ENCODE data around the gene SMIM12.

The SMIM12 gene

DNA sequence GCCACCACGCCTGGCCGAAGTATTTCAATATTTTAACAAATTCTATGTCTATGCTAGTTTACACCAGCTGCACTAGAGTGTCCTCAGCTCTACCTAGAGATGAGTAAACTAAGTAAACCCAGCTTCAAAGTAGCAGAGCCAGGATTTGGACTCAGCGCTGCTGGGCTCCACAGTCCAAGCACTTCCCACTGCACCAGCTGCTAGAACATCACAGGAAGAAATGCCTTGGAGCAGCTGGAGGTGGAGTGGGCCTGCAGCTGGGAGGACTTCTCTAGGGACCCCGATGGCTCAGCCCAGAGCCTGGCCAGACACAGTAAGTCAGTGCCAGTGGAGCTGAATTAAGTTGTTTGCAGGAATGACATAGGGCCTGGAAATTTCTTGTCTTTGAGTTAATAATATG is 10.2 kb upstream of the SMIM12 start:
- H3K4me3 ChIP-seq (ENCODE audit: low read depth, low read length), result no peak overlapping the region
- TF ChIP-seq, protein P1, sequence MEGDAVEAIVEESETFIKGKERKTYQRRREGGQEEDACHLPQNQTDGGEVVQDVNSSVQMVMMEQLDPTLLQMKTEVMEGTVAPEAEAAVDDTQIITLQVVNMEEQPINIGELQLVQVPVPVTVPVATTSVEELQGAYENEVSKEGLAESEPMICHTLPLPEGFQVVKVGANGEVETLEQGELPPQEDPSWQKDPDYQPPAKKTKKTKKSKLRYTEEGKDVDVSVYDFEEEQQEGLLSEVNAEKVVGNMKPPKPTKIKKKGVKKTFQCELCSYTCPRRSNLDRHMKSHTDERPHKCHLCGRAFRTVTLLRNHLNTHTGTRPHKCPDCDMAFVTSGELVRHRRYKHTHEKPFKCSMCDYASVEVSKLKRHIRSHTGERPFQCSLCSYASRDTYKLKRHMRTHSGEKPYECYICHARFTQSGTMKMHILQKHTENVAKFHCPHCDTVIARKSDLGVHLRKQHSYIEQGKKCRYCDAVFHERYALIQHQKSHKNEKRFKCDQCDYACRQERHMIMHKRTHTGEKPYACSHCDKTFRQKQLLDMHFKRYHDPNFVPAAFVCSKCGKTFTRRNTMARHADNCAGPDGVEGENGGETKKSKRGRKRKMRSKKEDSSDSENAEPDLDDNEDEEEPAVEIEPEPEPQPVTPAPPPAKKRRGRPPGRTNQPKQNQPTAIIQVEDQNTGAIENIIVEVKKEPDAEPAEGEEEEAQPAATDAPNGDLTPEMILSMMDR (IDR thresholded peaks at IDR 0.05; ENCODE audit: low read depth, low read length), result no peak
- no peak for DNase-seq (ENCODE audit: low read depth, low spot score)
- in situ Hi-C loops (cut with HindIII; ENCODE audit: low sequenced_read_pairs), result no loop called here

DNA sequence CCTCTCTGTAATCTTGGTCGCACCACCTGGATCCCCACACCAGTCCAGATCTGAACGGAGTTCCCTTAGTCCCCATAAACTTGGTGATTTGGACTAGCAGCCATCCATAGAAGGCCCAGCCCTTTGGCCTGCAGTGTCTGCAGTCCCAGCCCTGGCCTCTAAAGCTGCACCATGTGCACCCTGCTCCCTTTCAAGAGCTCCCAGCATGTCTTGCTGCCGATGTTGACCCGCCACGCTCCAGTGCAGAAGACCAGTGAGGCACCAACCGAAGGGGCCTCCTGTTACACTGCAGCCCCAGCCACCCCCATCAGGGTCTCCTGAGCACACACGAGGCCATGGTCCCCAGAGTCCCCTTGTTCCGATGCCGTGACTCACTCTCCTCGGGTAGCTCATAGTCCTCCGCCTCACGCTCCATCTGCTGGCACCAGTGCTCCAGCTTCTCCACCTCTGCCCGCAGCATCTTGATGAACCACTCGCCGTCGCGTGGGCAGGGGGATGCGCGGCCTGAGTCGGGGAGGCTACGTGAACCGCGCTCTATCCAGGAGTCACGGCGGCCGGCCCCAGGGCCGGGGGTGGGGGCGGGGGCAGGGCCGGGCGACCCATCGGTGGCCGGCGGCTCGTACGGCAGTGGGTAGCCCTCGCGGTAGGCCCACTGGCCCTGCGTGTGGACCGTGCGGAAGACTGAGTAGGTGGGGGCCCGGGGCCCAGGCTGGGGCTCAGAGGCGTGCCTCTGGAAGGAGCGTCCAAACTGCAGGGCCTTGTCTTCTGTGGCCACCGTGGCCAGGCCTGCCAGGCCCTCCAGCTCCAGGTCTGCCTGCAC is 8.9 kb upstream of the SMIM12 start:
- no peak for DNase-seq (ENCODE audit: low read depth, low spot score)
- H3K4me3 ChIP-seq (ENCODE audit: low read depth, low read length), result no peak overlapping the region
- in situ Hi-C loops (cut with HindIII; ENCODE audit: low sequenced_read_pairs), result no loop called here
- TF ChIP-seq, protein P1 (IDR thresholded peaks at IDR 0.05; ENCODE audit: low read depth, low read length), result no peak

DNA sequence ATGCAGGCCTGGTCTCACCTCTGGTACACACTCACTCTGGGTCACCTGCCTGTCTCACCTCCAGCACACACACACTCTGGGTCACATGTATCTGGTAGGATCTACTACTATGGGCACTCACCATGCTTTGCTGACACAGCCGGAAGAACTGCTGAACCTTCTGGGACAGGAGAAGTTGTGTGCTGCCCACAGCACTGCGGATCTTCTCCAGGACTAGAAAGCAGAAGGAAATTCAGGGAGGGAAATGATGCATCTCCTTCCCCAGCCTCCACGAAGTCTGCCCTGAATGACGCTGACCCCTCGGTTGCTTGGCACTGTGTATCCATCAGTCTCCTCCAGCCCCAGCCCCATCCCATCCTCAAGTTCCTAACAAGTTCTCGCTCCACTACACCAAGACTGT is 7.9 kb upstream of the SMIM12 start:
- no peak for DNase-seq (ENCODE audit: low read depth, low spot score)
- TF ChIP-seq, protein P1 (IDR thresholded peaks at IDR 0.05; ENCODE audit: low read depth, low read length), result no peak
- H3K4me3 ChIP-seq (ENCODE audit: low read depth, low read length), result no peak overlapping the region
- in situ Hi-C loops (cut with HindIII; ENCODE audit: low sequenced_read_pairs), result no loop called here

DNA sequence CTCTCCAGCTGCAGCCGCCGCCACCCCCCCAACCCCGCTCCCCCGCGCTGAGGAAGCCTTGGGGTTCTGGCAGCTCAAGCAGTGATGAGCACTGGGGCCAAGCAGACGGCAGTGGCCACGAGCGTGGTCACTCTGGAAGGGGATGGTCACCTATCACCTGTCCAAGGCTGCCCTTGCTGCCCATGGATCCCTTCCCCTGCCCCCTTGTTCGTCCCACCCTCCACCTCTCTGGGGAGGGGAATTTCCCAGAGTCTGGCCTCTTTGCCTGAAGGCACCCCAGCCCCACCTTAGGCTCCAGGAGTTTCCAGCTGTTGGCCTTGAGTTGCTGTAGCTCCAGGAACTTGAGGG is 7.2 kb upstream of the SMIM12 start:
- in situ Hi-C loops (cut with HindIII; ENCODE audit: low sequenced_read_pairs), result no loop called here
- no peak for DNase-seq (ENCODE audit: low read depth, low spot score)
- TF ChIP-seq, protein P1 (IDR thresholded peaks at IDR 0.05; ENCODE audit: low read depth, low read length), result no peak
- H3K4me3 ChIP-seq (ENCODE audit: low read depth, low read length), result peak overlapping the region; percentile 67

DNA sequence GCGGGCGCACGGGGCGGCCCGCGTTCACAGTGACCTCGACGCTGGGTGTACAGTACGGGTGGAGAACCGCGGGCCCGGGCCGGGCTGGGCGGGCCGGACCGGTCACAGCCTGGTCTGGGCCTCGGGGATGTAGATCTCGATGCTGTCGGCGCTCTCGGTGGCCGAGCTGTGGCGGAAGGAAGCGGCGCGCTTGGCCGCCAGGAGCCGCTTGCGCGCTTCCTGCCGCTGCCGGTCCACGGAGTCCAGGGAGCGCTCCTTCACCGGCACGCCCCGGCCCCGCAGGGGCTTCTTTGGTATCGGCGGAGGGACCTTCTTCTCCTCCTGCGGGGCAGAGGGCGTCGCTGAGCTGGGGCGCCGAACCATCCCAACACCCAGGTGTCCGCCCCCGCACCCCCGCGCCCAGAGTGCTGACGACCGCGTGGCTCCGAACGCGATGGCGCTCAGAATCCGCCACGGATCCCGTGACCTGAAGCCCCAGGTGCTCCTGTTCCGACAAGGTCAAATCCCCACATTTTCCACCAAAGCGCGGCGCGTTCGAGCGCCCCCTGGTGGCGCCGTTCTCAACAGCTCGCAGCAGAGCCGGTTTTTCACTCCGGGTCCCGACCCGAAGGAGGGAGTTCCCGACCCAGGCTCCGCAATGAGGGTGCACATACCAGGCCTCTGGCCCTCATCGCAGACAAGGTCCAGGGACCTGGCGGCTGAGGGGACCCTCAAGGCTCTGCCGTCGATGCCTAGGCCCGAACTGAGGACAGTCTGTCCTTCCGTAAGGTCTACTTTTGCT is 6.6 kb upstream of the SMIM12 start:
- in situ Hi-C loops (cut with HindIII; ENCODE audit: low sequenced_read_pairs), result no loop called here
- DNase-seq (ENCODE audit: low read depth, low spot score), result peak; percentile 65
- H3K4me3 ChIP-seq (ENCODE audit: low read depth, low read length), result peak overlapping the region; percentile 67
- TF ChIP-seq, protein P1 (IDR thresholded peaks at IDR 0.05; ENCODE audit: low read depth, low read length), result peak; percentile 97

DNA sequence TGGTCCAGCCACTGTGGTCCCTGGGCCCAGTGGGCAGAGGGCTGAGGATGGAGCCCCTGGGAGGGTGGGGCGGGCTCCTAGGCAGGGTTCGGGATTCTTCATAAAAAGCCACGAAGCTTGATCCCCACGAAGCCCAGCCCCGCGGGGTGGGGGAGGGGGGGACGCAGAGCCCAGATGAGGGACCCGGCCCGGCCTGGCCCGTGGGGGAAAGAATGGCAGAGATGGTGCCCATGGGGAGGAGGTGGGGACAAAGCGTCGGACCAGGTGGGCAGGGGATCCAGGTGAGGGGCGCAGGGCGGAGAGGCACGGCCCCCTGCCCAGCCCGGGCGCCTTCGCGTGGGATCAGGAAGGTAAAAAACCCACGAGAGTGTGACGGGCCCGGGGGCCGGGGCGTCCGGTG is 6.0 kb upstream of the SMIM12 start:
- TF ChIP-seq, protein P1 (IDR thresholded peaks at IDR 0.05; ENCODE audit: low read depth, low read length), result no peak
- peak overlapping the region; percentile 67 for H3K4me3 ChIP-seq (ENCODE audit: low read depth, low read length)
- DNase-seq (ENCODE audit: low read depth, low spot score), result no peak
- in situ Hi-C loops (cut with HindIII; ENCODE audit: low sequenced_read_pairs), result no loop called here

Measured in astrocyte of the spinal cord (primary cell).